Measurements from ENCODE around the gene GPHN. TPM values are rescaled to one million over a fixed set of nuclear protein-coding genes. Genes with fewer than 3 reads are reported as not detected.
A peak's percentile ranks its signal among the peaks of the same experiment; 100 is the strongest.
"Not testable (repeated sequence)": the region's sequence is repeated elsewhere in the genome, so short reads cannot be mapped to it uniquely, and the experiment has no call there.

Gene GPHN
- total RNA-seq, 4 donors from 2014 or later: 10.7 to 47.0 (median 28.2) TPM

DNA sequence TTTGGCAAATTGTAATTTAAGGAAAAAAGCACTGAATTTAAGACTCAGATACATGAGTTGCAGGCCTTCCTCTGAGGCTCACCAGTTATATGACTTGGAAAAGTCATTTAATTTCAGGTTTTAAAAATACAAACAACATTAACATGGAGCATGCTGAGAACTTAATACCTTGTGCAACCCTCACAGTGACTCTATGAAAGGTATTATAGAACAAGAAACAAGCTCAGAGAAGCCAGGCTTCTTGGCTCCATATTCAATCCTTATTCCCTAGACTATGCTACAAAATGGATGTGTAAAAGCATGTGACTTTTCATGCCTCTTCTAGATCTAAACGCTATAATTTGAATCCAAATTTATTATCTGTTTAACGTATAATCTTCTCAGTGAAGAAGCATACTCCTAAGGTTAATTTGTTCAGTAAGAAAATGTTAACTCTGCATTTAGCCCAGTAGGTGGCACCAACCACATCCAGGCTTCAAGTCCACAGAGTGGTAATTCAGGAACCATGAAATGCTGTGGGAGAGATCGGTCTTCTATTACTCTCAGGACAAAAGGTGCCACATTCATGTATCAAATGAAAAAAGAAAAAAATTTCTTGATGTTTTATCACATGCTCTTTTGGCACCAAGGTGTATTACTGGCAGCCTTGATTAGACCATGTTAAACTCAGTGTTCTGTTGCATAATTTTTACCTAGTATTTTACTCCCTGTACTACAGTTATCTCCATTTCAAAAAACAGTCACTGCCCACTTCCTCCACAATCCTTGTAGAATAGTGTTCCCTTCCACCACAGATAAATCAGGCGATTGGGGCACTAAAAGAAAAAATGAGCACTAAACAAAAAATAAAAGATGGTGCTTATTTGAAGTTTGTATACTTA is 12.5 kb upstream of the GPHN start:
- no peak overlapping the region for H3K27ac ChIP-seq

DNA sequence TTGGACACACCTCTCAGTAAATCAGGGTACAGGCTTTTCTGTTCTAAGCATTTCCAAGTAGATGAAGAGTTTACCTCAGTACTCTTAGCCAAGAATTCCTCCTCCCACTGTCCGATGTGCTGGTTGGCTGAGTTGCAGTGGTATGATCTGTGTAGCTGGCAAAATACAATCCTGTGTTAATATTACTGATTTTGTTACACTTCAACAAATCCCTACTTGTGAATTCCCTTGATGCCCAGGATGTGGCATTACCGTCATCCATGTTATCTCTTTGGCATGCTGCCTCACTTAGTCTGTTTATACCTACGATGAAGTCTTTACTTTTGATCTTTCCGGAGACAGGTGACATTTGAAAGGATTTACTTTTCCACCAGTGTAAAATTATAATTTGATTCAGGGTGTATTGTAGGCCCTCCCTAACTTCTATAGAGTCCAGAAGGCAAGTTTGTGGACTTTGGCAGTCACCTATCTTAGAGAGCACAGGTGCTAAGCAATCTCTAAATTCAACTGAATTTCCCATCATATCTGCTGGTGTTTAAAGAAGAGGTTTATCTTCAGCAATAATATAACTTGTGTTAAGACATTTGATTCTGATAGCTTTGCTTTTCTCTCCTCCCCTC is 11.6 kb upstream of the GPHN start:
- Histone ChIP-seq H3K27me3 (no peaks in the 10 kb centered on the region), H3K9me3 (no peaks in the 10 kb centered on the region), H3K27ac (no peak overlapping the region), H3K4me1 (peaks cover 0 to 5% (median 0%) of the 10 kb centered on the region in 4 donors), H3K4me3 (no peak overlapping the region), H3K36me3 (no peaks in the 10 kb centered on the region)
- no peak for DNase-seq
- TF ChIP-seq, protein P1, sequence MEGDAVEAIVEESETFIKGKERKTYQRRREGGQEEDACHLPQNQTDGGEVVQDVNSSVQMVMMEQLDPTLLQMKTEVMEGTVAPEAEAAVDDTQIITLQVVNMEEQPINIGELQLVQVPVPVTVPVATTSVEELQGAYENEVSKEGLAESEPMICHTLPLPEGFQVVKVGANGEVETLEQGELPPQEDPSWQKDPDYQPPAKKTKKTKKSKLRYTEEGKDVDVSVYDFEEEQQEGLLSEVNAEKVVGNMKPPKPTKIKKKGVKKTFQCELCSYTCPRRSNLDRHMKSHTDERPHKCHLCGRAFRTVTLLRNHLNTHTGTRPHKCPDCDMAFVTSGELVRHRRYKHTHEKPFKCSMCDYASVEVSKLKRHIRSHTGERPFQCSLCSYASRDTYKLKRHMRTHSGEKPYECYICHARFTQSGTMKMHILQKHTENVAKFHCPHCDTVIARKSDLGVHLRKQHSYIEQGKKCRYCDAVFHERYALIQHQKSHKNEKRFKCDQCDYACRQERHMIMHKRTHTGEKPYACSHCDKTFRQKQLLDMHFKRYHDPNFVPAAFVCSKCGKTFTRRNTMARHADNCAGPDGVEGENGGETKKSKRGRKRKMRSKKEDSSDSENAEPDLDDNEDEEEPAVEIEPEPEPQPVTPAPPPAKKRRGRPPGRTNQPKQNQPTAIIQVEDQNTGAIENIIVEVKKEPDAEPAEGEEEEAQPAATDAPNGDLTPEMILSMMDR (IDR thresholded peaks at IDR 0.05): no peak
- no peak for TF ChIP-seq POLR2A (IDR thresholded peaks at IDR 0.05)

More for the DNA sequence above, 12.5 kb upstream of the GPHN start:
- DNase-seq: peak in 2 of 3 donors; percentile 22 to 66
- no peaks in the 10 kb centered on the region for H3K27me3 ChIP-seq
- no peaks in the 10 kb centered on the region for H3K36me3 ChIP-seq
- H3K9me3 ChIP-seq: no peaks in the 10 kb centered on the region
- H3K4me1 ChIP-seq: peaks cover 0 to 5% (median 0%) of the 10 kb centered on the region in 4 donors
- no peak for TF ChIP-seq POLR2A (IDR thresholded peaks at IDR 0.05)
- TF ChIP-seq, protein P1 (IDR thresholded peaks at IDR 0.05): peak in 5 of 6 experiments; percentile 16 to 80 (median 68)
- H3K4me3 ChIP-seq: peak overlapping the region in 1 of 4 donors; percentile 18

DNA sequence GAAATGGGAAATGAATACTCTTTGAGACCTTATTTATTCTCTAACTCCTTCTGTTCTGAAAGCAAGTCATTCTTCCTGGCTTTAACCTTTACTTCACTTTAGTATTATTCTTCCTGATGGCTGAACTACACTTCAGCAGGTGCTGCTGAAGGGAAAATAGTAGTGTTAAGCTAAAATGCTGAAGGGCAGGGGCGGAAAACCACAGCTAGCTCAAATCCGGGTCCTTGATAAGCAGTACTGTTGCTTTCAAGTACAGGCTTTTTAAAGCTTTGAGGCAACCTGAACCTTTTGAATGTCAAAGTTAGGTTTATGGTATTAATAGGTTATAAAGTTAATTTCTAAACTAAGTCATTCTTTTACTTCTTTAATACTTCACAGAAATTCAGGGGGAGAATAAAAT is 11.0 kb upstream of the GPHN start:
- DNase-seq: no peak

DNA sequence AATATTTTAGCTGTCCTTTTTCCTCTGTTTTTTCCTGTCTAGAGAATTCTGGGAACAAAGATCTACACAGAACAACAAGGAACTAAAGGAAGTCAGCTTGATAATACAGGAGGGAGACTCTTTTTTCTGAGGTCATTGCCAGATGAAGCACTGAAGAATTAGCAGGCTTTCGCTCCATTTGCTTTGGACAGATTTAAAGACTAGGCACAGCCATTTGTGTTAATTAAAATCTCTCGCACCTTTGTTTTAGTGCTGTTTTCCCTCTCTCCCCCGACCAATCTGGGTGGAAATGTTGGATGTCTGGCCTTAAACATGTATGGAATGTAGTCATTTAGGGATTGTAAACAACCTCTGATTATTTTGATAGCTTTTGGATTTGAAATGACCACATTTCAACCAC is 9.6 kb upstream of the GPHN start:
- no peaks in the 10 kb centered on the region for H3K9me3 ChIP-seq
- H3K27me3 ChIP-seq: no peaks in the 10 kb centered on the region
- no peak overlapping the region for H3K27ac ChIP-seq
- H3K4me3 ChIP-seq: no peak overlapping the region
- TF ChIP-seq, protein P1 (IDR thresholded peaks at IDR 0.05): no peak
- no peak for TF ChIP-seq POLR2A (IDR thresholded peaks at IDR 0.05)
- no peak for DNase-seq
- no peaks in the 10 kb centered on the region for H3K36me3 ChIP-seq
- H3K4me1 ChIP-seq: peaks cover 0 to 5% (median 0%) of the 10 kb centered on the region in 4 donors

More for the DNA sequence above, 11.0 kb upstream of the GPHN start:
- peaks cover 0 to 5% (median 0%) of the 10 kb centered on the region in 4 donors for H3K4me1 ChIP-seq
- H3K36me3 ChIP-seq: no peaks in the 10 kb centered on the region
- no peak overlapping the region for H3K4me3 ChIP-seq
- H3K9me3 ChIP-seq: no peaks in the 10 kb centered on the region
- H3K27ac ChIP-seq: no peak overlapping the region
- TF ChIP-seq, protein P1 (IDR thresholded peaks at IDR 0.05): no peak
- TF ChIP-seq POLR2A (IDR thresholded peaks at IDR 0.05): no peak
- H3K27me3 ChIP-seq: no peaks in the 10 kb centered on the region

DNA sequence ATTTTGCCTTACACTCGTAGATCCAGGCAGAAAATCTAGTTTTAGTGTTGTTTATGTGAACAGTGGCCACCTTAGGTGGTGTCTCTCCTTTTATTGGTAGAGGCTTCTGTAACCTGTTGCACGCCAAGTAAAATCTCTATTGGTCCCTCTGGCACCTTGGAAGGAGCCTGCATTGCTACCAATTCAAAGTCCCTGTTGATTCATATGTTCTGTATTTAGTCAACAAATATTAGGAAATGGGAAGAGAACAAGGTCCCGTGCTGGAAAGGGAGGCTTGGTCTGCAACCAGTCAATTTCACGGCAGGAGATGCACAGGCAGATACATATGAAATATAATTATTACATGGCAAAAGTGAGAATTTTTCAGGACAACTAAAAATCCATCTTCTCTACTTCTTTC is 6.4 kb upstream of the GPHN start:
- H3K4me3 ChIP-seq: no peak overlapping the region
- H3K27me3 ChIP-seq: no peaks in the 10 kb centered on the region
- H3K4me1 ChIP-seq: no peaks in the 10 kb centered on the region
- H3K36me3 ChIP-seq: no peaks in the 10 kb centered on the region
- no peaks in the 10 kb centered on the region for H3K9me3 ChIP-seq
- H3K27ac ChIP-seq: no peak overlapping the region
- no peak for DNase-seq
- no peak for TF ChIP-seq POLR2A (IDR thresholded peaks at IDR 0.05)
- TF ChIP-seq, protein P1 (IDR thresholded peaks at IDR 0.05): no peak

DNA sequence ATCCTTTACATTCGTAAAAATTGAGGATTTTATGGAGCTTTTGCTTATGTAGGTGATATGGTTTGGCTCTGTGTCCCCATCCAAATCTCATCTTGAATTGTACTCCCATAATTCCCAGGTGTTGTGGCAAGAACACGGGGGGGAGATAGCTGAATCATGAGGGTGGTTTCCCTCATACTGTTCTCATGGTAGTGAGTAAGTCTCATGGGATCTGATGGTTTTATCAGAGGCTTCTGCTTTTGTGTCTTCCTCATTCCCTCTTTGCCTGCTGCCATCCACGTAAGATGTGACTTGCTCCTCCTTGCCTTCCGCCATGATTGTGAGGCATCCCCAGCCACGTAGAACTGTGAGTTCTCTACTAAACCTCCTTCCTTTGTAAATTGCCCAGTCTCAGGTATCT is 5.1 kb upstream of the GPHN start:
- not testable (repeated sequence) for H3K27ac ChIP-seq, H3K36me3 ChIP-seq, H3K4me1 ChIP-seq, H3K9me3 ChIP-seq, H3K27me3 ChIP-seq, H3K4me3 ChIP-seq, DNase-seq

Measured in Peyer's patch (tissue), 4 donors.